ENCODE data around the gene FHAD1. TPM values are rescaled to one million over a fixed set of nuclear protein-coding genes. Genes with fewer than 3 reads are reported as not detected.

Gene FHAD1
- total RNA-seq, 6 donors from 2014 or later: 2.0 to 45.8 (median 12.5) TPM

GRCh38 chr1:15344380-15344779 is 97.4 kb downstream of the FHAD1 start:
- no peaks in the 10 kb centered on the region for H3K27me3 ChIP-seq
- DNase-seq: no peak
- H3K4me3 ChIP-seq: no peak overlapping the region
- H3K9me3 ChIP-seq: no peaks in the 10 kb centered on the region
- H3K36me3 ChIP-seq: no peaks in the 10 kb centered on the region
- 95 to 100% methylated on average over 3 of the region's 3 CpGs for WGBS, 2 donors
- no peak overlapping the region for H3K27ac ChIP-seq
- no peak for ATAC-seq (ENCODE audit: low FRiP score in 2 of 2)
- peaks cover 0 to 11% (median 5%) of the 10 kb centered on the region in 4 donors for H3K4me1 ChIP-seq
- TF ChIP-seq EP300 (IDR thresholded peaks at IDR 0.05) (no peak), POLR2A (IDR thresholded peaks at IDR 0.05) (no peak), POLR2AphosphoS5 (IDR thresholded peaks at IDR 0.05) (no peak)
- TF ChIP-seq, protein P1, sequence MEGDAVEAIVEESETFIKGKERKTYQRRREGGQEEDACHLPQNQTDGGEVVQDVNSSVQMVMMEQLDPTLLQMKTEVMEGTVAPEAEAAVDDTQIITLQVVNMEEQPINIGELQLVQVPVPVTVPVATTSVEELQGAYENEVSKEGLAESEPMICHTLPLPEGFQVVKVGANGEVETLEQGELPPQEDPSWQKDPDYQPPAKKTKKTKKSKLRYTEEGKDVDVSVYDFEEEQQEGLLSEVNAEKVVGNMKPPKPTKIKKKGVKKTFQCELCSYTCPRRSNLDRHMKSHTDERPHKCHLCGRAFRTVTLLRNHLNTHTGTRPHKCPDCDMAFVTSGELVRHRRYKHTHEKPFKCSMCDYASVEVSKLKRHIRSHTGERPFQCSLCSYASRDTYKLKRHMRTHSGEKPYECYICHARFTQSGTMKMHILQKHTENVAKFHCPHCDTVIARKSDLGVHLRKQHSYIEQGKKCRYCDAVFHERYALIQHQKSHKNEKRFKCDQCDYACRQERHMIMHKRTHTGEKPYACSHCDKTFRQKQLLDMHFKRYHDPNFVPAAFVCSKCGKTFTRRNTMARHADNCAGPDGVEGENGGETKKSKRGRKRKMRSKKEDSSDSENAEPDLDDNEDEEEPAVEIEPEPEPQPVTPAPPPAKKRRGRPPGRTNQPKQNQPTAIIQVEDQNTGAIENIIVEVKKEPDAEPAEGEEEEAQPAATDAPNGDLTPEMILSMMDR (IDR thresholded peaks at IDR 0.05): no peak

GRCh38 chr1:15344800-15345704 is 98.0 kb downstream of the FHAD1 start:
- H3K9me3 ChIP-seq: no peaks in the 10 kb centered on the region
- 80 to 86% methylated on average over 23 of the region's 23 CpGs for WGBS, 2 donors
- H3K4me3 ChIP-seq: no peak overlapping the region
- ATAC-seq (ENCODE audit: low FRiP score in 2 of 2) (peak; percentile 17 to 18), DNase-seq (no peak)
- H3K4me1 ChIP-seq: peaks cover 0 to 11% (median 5%) of the 10 kb centered on the region in 4 donors
- H3K27ac ChIP-seq: peak overlapping the region in 2 of 4 donors; percentile 57 to 59
- TF ChIP-seq POLR2AphosphoS5 (IDR thresholded peaks at IDR 0.05): no peak
- no peak for TF ChIP-seq EP300 (IDR thresholded peaks at IDR 0.05)
- TF ChIP-seq, protein P1 (IDR thresholded peaks at IDR 0.05): no peak
- no peak for TF ChIP-seq POLR2A (IDR thresholded peaks at IDR 0.05)
- H3K36me3 ChIP-seq: no peaks in the 10 kb centered on the region
- no peaks in the 10 kb centered on the region for H3K27me3 ChIP-seq

GRCh38 chr1:15345705-15346345 is 98.8 kb downstream of the FHAD1 start:
- peak overlapping the region in 2 of 4 donors; percentile 57 to 59 for H3K27ac ChIP-seq
- peak in 1 of 2 donors; percentile 86 for DNase-seq
- WGBS, 2 donors: 70 to 83% methylated on average over 17 of the region's 17 CpGs
- no peak overlapping the region for H3K4me3 ChIP-seq
- H3K4me1 ChIP-seq: peaks cover 0 to 11% (median 5%) of the 10 kb centered on the region in 4 donors
- H3K36me3 ChIP-seq: no peaks in the 10 kb centered on the region
- TF ChIP-seq EP300 (IDR thresholded peaks at IDR 0.05): no peak
- no peak for TF ChIP-seq POLR2AphosphoS5 (IDR thresholded peaks at IDR 0.05)
- TF ChIP-seq, protein P1 (IDR thresholded peaks at IDR 0.05): no peak
- TF ChIP-seq POLR2A (IDR thresholded peaks at IDR 0.05): no peak
- no peaks in the 10 kb centered on the region for H3K9me3 ChIP-seq
- H3K27me3 ChIP-seq: no peaks in the 10 kb centered on the region
- ATAC-seq (ENCODE audit: low FRiP score in 2 of 2): peak; percentile 47 to 82

- no peak for DNase-seq
- ATAC-seq (ENCODE audit: low FRiP score in 2 of 2): no peak
- Histone ChIP-seq H3K4me1 (peaks cover 0 to 11% (median 5%) of the 10 kb centered on the region in 4 donors), H3K4me3 (no peak overlapping the region), H3K9me3 (no peaks in the 10 kb centered on the region), H3K27me3 (no peaks in the 10 kb centered on the region), H3K36me3 (no peaks in the 10 kb centered on the region), H3K27ac (peak overlapping the region in 1 of 4 donors; percentile 57)
- WGBS, 2 donors: 79 to 89% methylated on average over 14 of the region's 14 CpGs
- no peak for TF ChIP-seq POLR2A (IDR thresholded peaks at IDR 0.05)
- TF ChIP-seq, protein P1 (IDR thresholded peaks at IDR 0.05): no peak
- no peak for TF ChIP-seq EP300 (IDR thresholded peaks at IDR 0.05)
- TF ChIP-seq POLR2AphosphoS5 (IDR thresholded peaks at IDR 0.05): no peak
These were observed 99.5 kb downstream of the FHAD1 start for GRCh38 chr1:15346346-15347030.

All from upper lobe of left lung (tissue), 6 donors.